ENCODE data around the gene SERPINA12.

DNA sequence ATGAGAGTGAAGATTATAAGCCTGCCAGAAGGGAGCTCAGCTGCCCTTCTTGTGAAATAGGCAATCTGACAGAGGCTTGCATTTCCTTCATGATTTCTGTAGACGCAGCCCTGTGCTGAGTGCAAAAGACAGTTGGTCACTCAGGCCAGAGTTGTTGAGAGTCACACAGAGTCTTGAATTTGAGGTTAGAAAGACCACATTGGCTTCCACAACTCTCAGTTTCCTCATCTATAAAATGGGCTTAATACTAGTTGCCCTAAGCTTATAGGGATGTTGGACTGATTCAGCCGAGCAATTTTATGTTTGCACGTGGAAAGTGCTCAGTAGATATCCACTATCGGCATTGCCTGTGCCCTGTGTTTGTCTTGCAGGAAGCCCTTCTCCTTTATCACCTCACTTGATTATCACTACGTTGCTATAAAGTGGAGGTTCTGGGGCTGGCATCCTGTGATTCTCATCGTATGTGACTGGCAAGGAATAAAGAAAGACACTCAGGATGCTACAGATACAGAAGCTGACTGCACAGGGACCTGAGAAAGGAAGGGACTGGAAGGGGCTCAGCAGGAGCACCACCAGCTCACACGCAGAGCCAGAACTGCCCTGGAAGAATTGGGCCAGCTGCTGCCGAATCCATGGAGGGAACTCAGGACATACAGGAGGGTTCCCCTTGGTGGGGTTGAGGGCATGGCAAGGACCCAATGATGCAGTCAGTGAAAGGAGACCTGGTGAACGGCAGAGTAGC, 32.1 kb upstream of the SERPINA12 start:
- no peak for TF ChIP-seq KDM1A (IDR thresholded peaks at IDR 0.05; ENCODE audit: low read depth)
- TF ChIP-seq NR3C1 (IDR thresholded peaks at IDR 0.05), result no peak
- TF ChIP-seq RAD21 (conservative IDR thresholded peaks at IDR 0.05 in 1 of 2, IDR thresholded peaks at IDR 0.05 in 1 of 2), result no peak
- TF ChIP-seq RARB (CRISPR knock-in tag; IDR thresholded peaks at IDR 0.05), result no peak
- no peak for TF ChIP-seq CTCF (IDR thresholded peaks at IDR 0.05)
- TF ChIP-seq MAZ (IDR thresholded peaks at IDR 0.05; ENCODE audit: borderline replicate concordance, low read depth, low read length), result no peak
- TF ChIP-seq, protein P1, sequence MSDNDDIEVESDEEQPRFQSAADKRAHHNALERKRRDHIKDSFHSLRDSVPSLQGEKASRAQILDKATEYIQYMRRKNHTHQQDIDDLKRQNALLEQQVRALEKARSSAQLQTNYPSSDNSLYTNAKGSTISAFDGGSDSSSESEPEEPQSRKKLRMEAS (IDR thresholded peaks at IDR 0.05), result no peak
- no peak for TF ChIP-seq POLR2A (IDR thresholded peaks at IDR 0.05; ENCODE audit: low read length)
- no peak for TF ChIP-seq RFX5 (IDR thresholded peaks at IDR 0.05)
- no peak for TF ChIP-seq ZFP36 (IDR thresholded peaks at IDR 0.05; ENCODE audit: borderline replicate concordance, partially characterized antibody)
- no peak for TF ChIP-seq RNF2 (IDR thresholded peaks at IDR 0.05; ENCODE audit: borderline replicate concordance, low read depth)
